GM23338 (cell line): Measurements from ENCODE around the gene SDC1. TPM values are rescaled to one million over a fixed set of nuclear protein-coding genes. Genes with fewer than 3 reads are reported as not detected.

ENCODE experiments used
- ATAC-seq: fragments of 200-7000 bp; cut with Tn5 transposase; 3 replicates; pipeline ENCODE4 v1.9.1; 2020
- DNase-seq: peaks from one replicate; pipeline ENCODE4 v3.0.0-alpha.2; 2015; ENCODE audit warnings: low spot score
- H2AFZ ChIP-seq: fragments of 200-600 bp; sonication (generic); 2 replicates; pipeline ENCODE4 v1.8.0; 2016; ENCODE audit warnings: antibody characterized with exemption, mild to moderate bottlenecking, moderate library complexity
- H3F3A ChIP-seq: fragments of 200-600 bp; sonication (generic); replicated peaks from 2 replicates; pipeline ENCODE4 v1.8.0; 2017; ENCODE audit warnings: antibody characterized with exemption, mixed run types, low read depth
- H3K27ac ChIP-seq: fragments of 200-600 bp; sonication (generic); 2 replicates; pipeline ENCODE4 v1.6.1; 2016; ENCODE audit warnings: low read depth
- H3K27me3 ChIP-seq: fragments of 200-600 bp; sonication (generic); 2 replicates; pipeline ENCODE4 v1.8.0; 2016; ENCODE audit warnings: mild to moderate bottlenecking, mixed run types, moderate library complexity; ENCODE audit not compliant: insufficient read depth
- H3K36me3 ChIP-seq: fragments of 200-600 bp; sonication (generic); 2 replicates; pipeline ENCODE4 v1.8.0; 2016; ENCODE audit warnings: mild to moderate bottlenecking; ENCODE audit not compliant: insufficient read depth
- H3K4me1 ChIP-seq: fragments of 200-600 bp; sonication (generic); 2 replicates; pipeline ENCODE4 v1.8.0; 2016; ENCODE audit warnings: mild to moderate bottlenecking, moderate library complexity; ENCODE audit not compliant: insufficient read depth
- H3K4me2 ChIP-seq: fragments of 200-600 bp; sonication (generic); 2 replicates; pipeline ENCODE4 v1.7.1; 2017; ENCODE audit warnings: mixed run types
- H3K4me3 ChIP-seq: fragments of 200-600 bp; sonication (generic); 2 replicates; pipeline ENCODE4 v1.6.1; 2016; ENCODE audit warnings: mixed run types
- H3K79me2 ChIP-seq: fragments of 200-600 bp; sonication (generic); replicated peaks from 2 replicates; pipeline ENCODE4 v1.8.0; 2017; ENCODE audit warnings: mild to moderate bottlenecking; ENCODE audit not compliant: insufficient read depth
- H3K9me2 ChIP-seq: fragments of 200-600 bp; sonication (generic); 2 replicates; pipeline ENCODE4 v1.8.0; 2017; ENCODE audit not compliant: insufficient read depth
- H4K20me1 ChIP-seq: fragments of 200-600 bp; sonication (generic); replicated peaks from 2 replicates; pipeline ENCODE4 v1.8.0; 2017; ENCODE audit warnings: mild to moderate bottlenecking; ENCODE audit not compliant: insufficient read depth
- H3K27ac Mint-ChIP-seq: 2 replicates; pipeline ENCODE4 v1.8.0; 2020; ENCODE audit warnings: inconsistent platforms, mild to moderate bottlenecking, moderate library complexity, mixed read lengths
- H3K27me3 Mint-ChIP-seq: 3 replicates; pipeline ENCODE4 v1.8.0; 2022; ENCODE audit warnings: low read depth, mild to moderate bottlenecking, moderate library complexity, mixed read lengths, inconsistent platforms; ENCODE audit not compliant: insufficient read depth, poor library complexity
- H3K36me3 Mint-ChIP-seq: 3 replicates; pipeline ENCODE4 v1.8.0; 2021; ENCODE audit warnings: low read depth, mild to moderate bottlenecking, inconsistent platforms, moderate library complexity, mixed read lengths
- H3K4me1 Mint-ChIP-seq: 3 replicates; pipeline ENCODE4 v1.8.0; 2020; ENCODE audit warnings: mild to moderate bottlenecking, inconsistent platforms, mixed read lengths
- H3K4me3 Mint-ChIP-seq: 3 replicates; pipeline ENCODE4 v1.8.0; 2021; ENCODE audit warnings: moderate library complexity, mild to moderate bottlenecking, inconsistent platforms, mixed read lengths
- H3K9me3 Mint-ChIP-seq: 3 replicates; pipeline ENCODE4 v1.8.0; 2020; ENCODE audit warnings: moderate library complexity, mild to moderate bottlenecking, inconsistent platforms, mixed read lengths
- CREB1 ChIP-seq: fragments of 250-450 bp; sonication (Bioruptor Pico); IDR thresholded peaks from 2 replicates; pipeline ENCODE4 v1.5.0; 2020; ENCODE audit warnings: low read depth, mild to moderate bottlenecking, moderate library complexity
- CTCF ChIP-seq, 2 experiments: fragments of 200-600 bp in 1 of 2; sonication (generic) in 1 of 2; conservative IDR thresholded peaks; 2 replicates each; pipeline versions ENCODE4 v1.5.1 to v1.6.1; 2016 to 2017; ENCODE audit warnings: antibody characterized with exemption in 2 of 2, low read depth in 2 of 2, mild to moderate bottlenecking in 2 of 2, moderate library complexity in 1 of 2
- EZH2 ChIP-seq: fragments of 200-600 bp; sonication (generic); IDR thresholded peaks from one replicate; pipeline ENCODE4 v1.8.0; 2017; ENCODE audit warnings: antibody characterized with exemption, mild to moderate bottlenecking, low read depth; ENCODE audit not compliant: unreplicated experiment
- EZH2phosphoT487 ChIP-seq: fragments of 200-600 bp; sonication (generic); IDR thresholded peaks from one replicate; pipeline ENCODE4 v1.8.1; 2018; ENCODE audit warnings: antibody characterized with exemption; ENCODE audit not compliant: unreplicated experiment
- JUNB ChIP-seq: IDR thresholded peaks from one replicate; pipeline ENCODE4 v1.6.1; 2016; ENCODE audit warnings: antibody characterized with exemption; ENCODE audit not compliant: unreplicated experiment
- POLR2AphosphoS5 ChIP-seq: IDR thresholded peaks from 2 replicates; pipeline ENCODE4 v1.6.1; 2016; ENCODE audit warnings: antibody characterized with exemption, low read depth
- STAT1 ChIP-seq: IDR thresholded peaks from one replicate; pipeline ENCODE4 v1.6.1; 2016; ENCODE audit warnings: antibody characterized with exemption; ENCODE audit not compliant: unreplicated experiment
- ZNF114 ChIP-seq: fragments of 250-450 bp; sonication (Bioruptor Pico); IDR thresholded peaks from 2 replicates; pipeline ENCODE4 v1.5.0; 2020; ENCODE audit warnings: mild to moderate bottlenecking, moderate library complexity
- ZNF331 ChIP-seq: fragments of 250-450 bp; sonication (Bioruptor Pico); IDR thresholded peaks from 2 replicates; pipeline ENCODE4 v1.5.0; 2020; ENCODE audit warnings: low read depth, mild to moderate bottlenecking, moderate library complexity
- ZNF462 ChIP-seq: fragments of 250-450 bp; sonication (Bioruptor Pico); IDR thresholded peaks from 2 replicates; pipeline ENCODE4 v1.5.0; 2020; ENCODE audit warnings: mild to moderate bottlenecking, moderate library complexity
- polyA plus RNA-seq: library from polyadenylated mRNA; unstranded; fragments of >200 nt; fragmentation: Nextera tagmentation; extraction: Ambion mirVana; gene quantifications from 2 replicates; pipeline ENCODE4 v1.2.1, GENCODE V29; 2016
- total RNA-seq: library from RNA; depleted of rRNA; stranded (reverse); fragments of >200 nt; shearing (Covaris generic); gene quantifications from 2 replicates; pipeline ENCODE4 v1.2.3, GENCODE V29; 2014

The SDC1 gene
- total and polyA plus RNA-seq, 2 experiments from 2014 or later, result 16.6 to 43.0 TPM

GRCh38 chr2:20178249-20178607 is 46.7 kb downstream of the SDC1 start:
- Histone ChIP-seq H3K4me1 (no peaks in the 10 kb centered on the region), H3K4me3 (no peak overlapping the region), H3K4me2 (no peak overlapping the region), H3K27me3 (no peaks in the 10 kb centered on the region), H3K27ac (no peak overlapping the region), H2AFZ (no peak overlapping the region), H4K20me1 (no peaks in the 10 kb centered on the region), H3K9me2 (no peaks in the 10 kb centered on the region), H3K79me2 (no peaks in the 10 kb centered on the region), H3F3A (no peaks in the 10 kb centered on the region), H3K36me3 (no peaks in the 10 kb centered on the region)
- DNase-seq (no peak), ATAC-seq (no peak)
- TF ChIP-seq JUNB (no peak), CREB1 (CRISPR knock-in tag) (no peak), ZNF462 (CRISPR knock-in tag) (no peak), ZNF331 (CRISPR knock-in tag) (no peak), EZH2 (no peak), STAT1 (no peak), CTCF (conservative IDR thresholded peaks at IDR 0.05; ENCODE audit: low read depth in 2 of 2) (no peak), EZH2phosphoT487 (no peak), ZNF114 (CRISPR knock-in tag) (no peak), POLR2AphosphoS5 (no peak)
- H3K27ac Mint-ChIP-seq, result no peak overlapping the region
- H3K4me1 Mint-ChIP-seq, result peaks cover 4% of the 10 kb centered on the region; the same call in 1 of the 3 replicates
- peaks cover 5% of the 10 kb centered on the region for H3K27me3 Mint-ChIP-seq
- H3K4me3 Mint-ChIP-seq, result no peak overlapping the region
- no peaks in the 10 kb centered on the region for H3K9me3 Mint-ChIP-seq
- no peaks in the 10 kb centered on the region for H3K36me3 Mint-ChIP-seq
